Karpas-422 (cell line): ENCODE data around the gene FAM240B. TPM values are rescaled to one million over a fixed set of nuclear protein-coding genes. Genes with fewer than 3 reads are reported as not detected.

Experiments used
- DNase-seq: peaks from one replicate; pipeline ENCODE4 v3.0.0-alpha.2; 2015
- H2AFZ ChIP-seq: fragments of 200-600 bp; sonication (generic); 2 replicates; pipeline ENCODE4 v1.6.1; 2014; ENCODE audit warnings: antibody characterized with exemption, low read length, mixed read lengths
- H3K27ac ChIP-seq: fragments of 200-600 bp; sonication (generic); 2 replicates; pipeline ENCODE4 v1.5.1; 2014; ENCODE audit warnings: mild to moderate bottlenecking, low read length, moderate library complexity
- H3K27me3 ChIP-seq: fragments of 200-600 bp; sonication (generic); 2 replicates; pipeline ENCODE4 v1.6.1; 2014; ENCODE audit warnings: low read length, mixed read lengths
- H3K36me3 ChIP-seq: fragments of 200-600 bp; sonication (generic); 2 replicates; pipeline ENCODE4 v1.6.1; 2014; ENCODE audit warnings: low read length, mixed read lengths; ENCODE audit not compliant: insufficient read depth
- H3K4me1 ChIP-seq: fragments of 200-600 bp; sonication (generic); 2 replicates; pipeline ENCODE4 v1.6.1; 2014; ENCODE audit warnings: mild to moderate bottlenecking, low read length, mixed read lengths
- H3K4me2 ChIP-seq: fragments of 200-600 bp; sonication (generic); 2 replicates; pipeline ENCODE4 v1.6.1; 2014; ENCODE audit warnings: low read length, low read depth, mild to moderate bottlenecking; ENCODE audit not compliant: poor library complexity, severe bottlenecking
- H3K4me3 ChIP-seq: fragments of 200-600 bp; sonication (generic); 2 replicates; pipeline ENCODE4 v1.5.1; 2014; ENCODE audit warnings: mild to moderate bottlenecking, antibody characterized with exemption, low read length, mixed read lengths
- H3K79me2 ChIP-seq: fragments of 200-600 bp; sonication (generic); 2 replicates; pipeline ENCODE4 v1.6.1; 2014; ENCODE audit warnings: mild to moderate bottlenecking, low read length, mixed read lengths
- H3K9ac ChIP-seq: fragments of 200-600 bp; sonication (generic); 2 replicates; pipeline ENCODE4 v1.6.0; 2014; ENCODE audit warnings: low read length
- H3K9me2 ChIP-seq: fragments of 200-600 bp; sonication (generic), shearing (Covaris generic); replicated peaks from 2 replicates; pipeline ENCODE4 v1.6.0; 2014; ENCODE audit warnings: mild to moderate bottlenecking, low read length, moderate library complexity; ENCODE audit not compliant: insufficient read depth
- H3K9me3 ChIP-seq: fragments of 300-700, 200-600 bp; sonication (generic); 2 replicates; pipeline ENCODE4 v1.6.1; 2014; ENCODE audit warnings: low read length, mixed read lengths
- H4K20me1 ChIP-seq: fragments of 200-600 bp; sonication (generic); 2 replicates; pipeline ENCODE4 v1.6.1; 2014; ENCODE audit warnings: mild to moderate bottlenecking, antibody characterized with exemption, low read length, low read depth; ENCODE audit not compliant: insufficient read depth
- total RNA-seq: library from RNA; depleted of rRNA; stranded (reverse); fragments of >200 nt; shearing (Covaris generic); gene quantifications from 2 replicates; pipeline ENCODE4 v1.2.3, GENCODE V29; 2014; ENCODE audit warnings: low replicate concordance

Gene FAM240B
- total RNA-seq, 1 experiment from 2014 or later, result not detected

GRCh38 chr9:38715684-38716083 lies 4.2 kb downstream of the FAM240B start:
- DNase-seq, result no peak
- Histone ChIP-seq H3K4me2 (no peak overlapping the region), H3K9me2 (no peaks in the 10 kb centered on the region), H3K27me3 (no peaks in the 10 kb centered on the region), H3K79me2 (no peaks in the 10 kb centered on the region), H3K9ac (no peak overlapping the region), H3K9me3 (no peaks in the 10 kb centered on the region), H4K20me1 (no peaks in the 10 kb centered on the region), H3K27ac (no peak overlapping the region), H3K4me1 (no peaks in the 10 kb centered on the region), H3K36me3 (no peaks in the 10 kb centered on the region), H2AFZ (no peak overlapping the region), H3K4me3 (no peak overlapping the region)

GRCh38 chr9:38713426-38713825 lies 6.5 kb downstream of the FAM240B start:
- Histone ChIP-seq H3K9ac (no peak overlapping the region), H2AFZ (no peak overlapping the region), H3K36me3 (no peaks in the 10 kb centered on the region), H3K27ac (no peak overlapping the region), H3K9me2 (no peaks in the 10 kb centered on the region), H3K4me3 (no peak overlapping the region), H3K9me3 (no peaks in the 10 kb centered on the region), H4K20me1 (no peaks in the 10 kb centered on the region), H3K27me3 (no peaks in the 10 kb centered on the region), H3K79me2 (no peaks in the 10 kb centered on the region), H3K4me1 (no peaks in the 10 kb centered on the region), H3K4me2 (no peak overlapping the region)
- DNase-seq, result no peak

GRCh38 chr9:38708759-38709158 lies 11.2 kb downstream of the FAM240B start:
- Histone ChIP-seq H3K27ac (no peak overlapping the region), H4K20me1 (no peaks in the 10 kb centered on the region), H3K36me3 (no peaks in the 10 kb centered on the region), H2AFZ (no peak overlapping the region), H3K9me2 (no peaks in the 10 kb centered on the region), H3K9me3 (no peaks in the 10 kb centered on the region), H3K4me3 (no peak overlapping the region), H3K27me3 (no peaks in the 10 kb centered on the region), H3K4me2 (no peak overlapping the region), H3K4me1 (no peaks in the 10 kb centered on the region), H3K79me2 (no peaks in the 10 kb centered on the region), H3K9ac (no peak overlapping the region)
- DNase-seq, result no peak

GRCh38 chr9:38707885-38708637 lies 11.9 kb downstream of the FAM240B start:
- Histone ChIP-seq H3K9me3 (no peaks in the 10 kb centered on the region), H3K27me3 (no peaks in the 10 kb centered on the region), H3K4me2 (no peak overlapping the region), H3K79me2 (no peaks in the 10 kb centered on the region), H3K27ac (no peak overlapping the region), H3K36me3 (no peaks in the 10 kb centered on the region), H3K9me2 (no peaks in the 10 kb centered on the region), H3K4me3 (no peak overlapping the region), H2AFZ (no peak overlapping the region), H3K9ac (no peak overlapping the region), H3K4me1 (no peaks in the 10 kb centered on the region), H4K20me1 (no peaks in the 10 kb centered on the region)
- peak; percentile 64 for DNase-seq

- no peaks in the 10 kb centered on the region for H3K27me3 ChIP-seq
- no peak overlapping the region for H3K27ac ChIP-seq
- DNase-seq, result no peak
- no peaks in the 10 kb centered on the region for H3K9me2 ChIP-seq
- H4K20me1 ChIP-seq, result no peaks in the 10 kb centered on the region
- H3K4me1 ChIP-seq, result no peaks in the 10 kb centered on the region
- no peaks in the 10 kb centered on the region for H3K9me3 ChIP-seq
- no peak overlapping the region for H2AFZ ChIP-seq
- no peaks in the 10 kb centered on the region for H3K36me3 ChIP-seq
- H3K4me3 ChIP-seq, result no peak overlapping the region
- no peak overlapping the region for H3K9ac ChIP-seq
- no peaks in the 10 kb centered on the region for H3K79me2 ChIP-seq
- H3K4me2 ChIP-seq, result no peak overlapping the region
Observed at GRCh38 chr9:38706493-38706892, 13.4 kb downstream of the FAM240B start.

GRCh38 chr9:38705917-38706316 lies 14.0 kb downstream of the FAM240B start:
- Histone ChIP-seq H4K20me1 (no peaks in the 10 kb centered on the region), H3K27ac (no peak overlapping the region), H3K9me2 (no peaks in the 10 kb centered on the region), H3K4me3 (no peak overlapping the region), H3K9ac (no peak overlapping the region), H3K4me1 (no peaks in the 10 kb centered on the region), H3K36me3 (no peaks in the 10 kb centered on the region), H3K79me2 (no peaks in the 10 kb centered on the region), H3K9me3 (no peaks in the 10 kb centered on the region), H3K27me3 (no peaks in the 10 kb centered on the region), H3K4me2 (no peak overlapping the region), H2AFZ (no peak overlapping the region)
- no peak for DNase-seq

- Histone ChIP-seq H2AFZ (no peak overlapping the region), H3K4me3 (no peak overlapping the region), H4K20me1 (no peaks in the 10 kb centered on the region), H3K36me3 (no peaks in the 10 kb centered on the region), H3K9me2 (no peaks in the 10 kb centered on the region), H3K27me3 (no peaks in the 10 kb centered on the region), H3K4me2 (no peak overlapping the region), H3K9me3 (no peaks in the 10 kb centered on the region), H3K27ac (no peak overlapping the region), H3K9ac (no peak overlapping the region), H3K79me2 (no peaks in the 10 kb centered on the region), H3K4me1 (no peaks in the 10 kb centered on the region)
- no peak for DNase-seq
Observed at GRCh38 chr9:38700695-38701094, 19.2 kb downstream of the FAM240B start.

- H3K4me2 ChIP-seq, result no peak overlapping the region
- H3K79me2 ChIP-seq, result no peaks in the 10 kb centered on the region
- H3K36me3 ChIP-seq, result no peaks in the 10 kb centered on the region
- H3K9me3 ChIP-seq, result no peaks in the 10 kb centered on the region
- H3K9ac ChIP-seq, result no peak overlapping the region
- H3K27ac ChIP-seq, result no peak overlapping the region
- no peak for DNase-seq
- no peaks in the 10 kb centered on the region for H3K27me3 ChIP-seq
- no peak overlapping the region for H2AFZ ChIP-seq
- no peaks in the 10 kb centered on the region for H4K20me1 ChIP-seq
- no peaks in the 10 kb centered on the region for H3K9me2 ChIP-seq
- no peak overlapping the region for H3K4me3 ChIP-seq
- no peaks in the 10 kb centered on the region for H3K4me1 ChIP-seq
Observed at GRCh38 chr9:38699337-38699736, 20.6 kb downstream of the FAM240B start.
